ENCODE results near the gene KAT2A. TPM values are rescaled to one million over a fixed set of nuclear protein-coding genes. Genes with fewer than 3 reads are reported as not detected.

KAT2A gene
- total RNA-seq, 1 experiment from 2014 or later: 24.8 TPM

- H3K4me3 ChIP-seq (ENCODE audit: insufficient read depth, low read depth, low read length): no peak overlapping the region
- no peaks in the 10 kb centered on the region for H3K27me3 ChIP-seq (ENCODE audit: control insufficient read depth, insufficient read depth, low read length)
- no peak for DNase-seq
- H3K36me3 ChIP-seq (replicated peaks; ENCODE audit: control insufficient read depth, insufficient read depth, low read length): peaks cover 26% of the 10 kb centered on the region
Observed at GRCh38 chr17:42127414-42127813, 6.2 kb upstream of the KAT2A start.

DNA sequence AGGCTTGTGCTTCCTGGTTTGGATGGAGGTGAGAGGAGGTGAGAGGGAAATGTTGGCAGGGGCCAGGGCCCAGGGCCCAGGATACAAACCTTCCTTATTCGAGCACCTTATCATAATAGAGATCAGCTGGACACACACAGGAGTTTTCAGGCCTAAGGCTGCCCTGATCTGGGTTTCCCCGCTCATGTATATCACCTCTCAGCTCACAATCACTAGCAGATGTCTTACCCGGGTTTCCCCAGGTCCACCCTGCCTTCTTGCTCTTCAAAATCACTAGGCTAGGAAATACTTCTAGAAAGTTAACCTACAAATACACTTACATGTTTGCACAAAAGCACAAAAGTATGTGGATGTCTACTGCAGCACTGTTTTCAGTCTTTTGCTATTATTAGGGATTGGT lies 5.7 kb upstream of the KAT2A start:
- Histone ChIP-seq H3K36me3 (replicated peaks; ENCODE audit: control insufficient read depth, insufficient read depth, low read length) (peaks cover 26% of the 10 kb centered on the region), H3K27me3 (ENCODE audit: control insufficient read depth, insufficient read depth, low read length) (no peaks in the 10 kb centered on the region), H3K4me3 (ENCODE audit: insufficient read depth, low read depth, low read length) (no peak overlapping the region)
- DNase-seq: no peak

- Histone ChIP-seq H3K27me3 (ENCODE audit: control insufficient read depth, insufficient read depth, low read length) (no peaks in the 10 kb centered on the region), H3K4me3 (ENCODE audit: insufficient read depth, low read depth, low read length) (no peak overlapping the region), H3K36me3 (replicated peaks; ENCODE audit: control insufficient read depth, insufficient read depth, low read length) (peaks cover 26% of the 10 kb centered on the region)
- DNase-seq: no peak
Observed at GRCh38 chr17:42125565-42125964, 4.4 kb upstream of the KAT2A start.

DNA sequence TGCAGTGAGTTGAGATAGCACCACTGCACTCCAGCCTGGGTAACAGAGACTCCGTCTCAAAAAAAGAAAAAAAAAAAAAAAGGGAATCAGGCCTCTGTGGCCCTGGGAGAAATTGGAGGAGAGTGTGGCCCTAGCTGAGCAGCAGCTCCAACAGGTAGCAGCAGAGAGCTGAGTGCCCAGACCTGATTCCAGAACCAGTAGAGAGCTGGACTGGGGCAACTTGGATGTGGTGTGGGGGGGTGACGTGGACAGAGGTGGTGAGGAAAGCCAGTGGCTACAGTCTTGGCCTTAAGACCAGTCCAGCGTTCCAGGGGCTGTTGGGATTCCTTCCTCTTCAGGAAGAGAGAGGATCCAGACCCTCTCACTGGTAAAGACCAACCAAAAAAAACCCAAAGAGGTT lies 3.1 kb upstream of the KAT2A start:
- DNase-seq: no peak
- peaks cover 21% of the 10 kb centered on the region for H3K36me3 ChIP-seq (replicated peaks; ENCODE audit: control insufficient read depth, insufficient read depth, low read length)
- H3K4me3 ChIP-seq (ENCODE audit: insufficient read depth, low read depth, low read length): no peak overlapping the region
- H3K27me3 ChIP-seq (ENCODE audit: control insufficient read depth, insufficient read depth, low read length): no peaks in the 10 kb centered on the region

GRCh38 chr17:42122371-42123303 lies 1.5 kb upstream of the KAT2A start, which contains the start of gene HSPB9:
Gene HSPB9 (plus strand): TSS chr17:42122804. CDS start chr17:42122851, 47 bp downstream.
- DNase-seq: peak; percentile 95
- H3K27me3 ChIP-seq (ENCODE audit: control insufficient read depth, insufficient read depth, low read length): no peaks in the 10 kb centered on the region
- peak within 1 kb of the TSS; percentile 25 for H3K4me3 ChIP-seq (ENCODE audit: insufficient read depth, low read depth, low read length)
- peaks cover 17% of the 10 kb centered on the region for H3K36me3 ChIP-seq (replicated peaks; ENCODE audit: control insufficient read depth, insufficient read depth, low read length)

- DNase-seq: no peak
- Histone ChIP-seq H3K27me3 (ENCODE audit: control insufficient read depth, insufficient read depth, low read length) (no peaks in the 10 kb centered on the region), H3K36me3 (replicated peaks; ENCODE audit: control insufficient read depth, insufficient read depth, low read length) (peaks cover 14% of the 10 kb centered on the region), H3K4me3 (ENCODE audit: insufficient read depth, low read depth, low read length) (peak overlapping the region; percentile 44)
Observed at GRCh38 chr17:42120161-42120769, 902 bp downstream of the KAT2A start.

DNA sequence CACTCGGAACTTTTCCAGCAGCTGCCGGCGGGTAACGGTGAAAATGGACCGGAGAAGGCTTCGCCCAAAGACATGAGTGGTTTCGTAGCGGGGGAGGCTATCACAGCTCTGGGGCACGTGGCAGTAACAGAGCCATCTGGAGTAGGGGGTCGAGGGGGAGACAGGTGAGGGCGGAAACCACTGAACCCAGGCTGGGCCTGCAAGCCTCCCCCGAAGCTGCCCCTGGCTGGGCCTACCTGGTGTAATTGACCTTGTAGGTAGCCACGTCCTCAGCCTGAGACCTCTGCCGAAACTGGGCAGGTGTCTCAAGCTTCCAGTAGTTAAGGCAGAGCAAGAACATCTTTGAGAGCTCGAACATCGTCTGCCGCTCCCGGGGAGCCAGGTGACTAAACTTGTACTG lies 1.9 kb downstream of the KAT2A start:
- DNase-seq: no peak
- no peak overlapping the region for H3K4me3 ChIP-seq (ENCODE audit: insufficient read depth, low read depth, low read length)
- H3K36me3 ChIP-seq (replicated peaks; ENCODE audit: control insufficient read depth, insufficient read depth, low read length): peaks cover 16% of the 10 kb centered on the region
- no peaks in the 10 kb centered on the region for H3K27me3 ChIP-seq (ENCODE audit: control insufficient read depth, insufficient read depth, low read length)

DNA sequence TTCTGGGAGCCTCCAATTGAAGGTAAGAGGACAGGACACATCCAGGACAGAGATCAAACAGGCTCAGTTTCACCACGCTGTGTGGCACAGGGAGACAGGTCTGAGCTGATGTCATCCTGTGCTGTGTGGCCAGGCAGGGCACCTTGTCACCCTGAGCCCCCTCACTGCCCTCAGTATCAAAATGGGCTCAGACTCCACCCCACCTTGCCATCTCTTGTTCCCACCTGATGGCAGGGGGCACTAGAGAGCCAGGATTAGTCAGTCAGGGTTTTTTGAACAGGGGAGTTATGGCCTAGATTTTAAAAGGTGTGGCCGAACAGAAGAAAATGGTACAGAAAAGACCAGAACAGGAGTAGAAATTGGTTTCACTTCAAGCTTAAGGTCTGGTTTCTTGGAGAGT lies 2.6 kb downstream of the KAT2A start:
- peaks cover 16% of the 10 kb centered on the region for H3K36me3 ChIP-seq (replicated peaks; ENCODE audit: control insufficient read depth, insufficient read depth, low read length)
- no peak overlapping the region for H3K4me3 ChIP-seq (ENCODE audit: insufficient read depth, low read depth, low read length)
- H3K27me3 ChIP-seq (ENCODE audit: control insufficient read depth, insufficient read depth, low read length): no peaks in the 10 kb centered on the region
- DNase-seq: peak; percentile 84

DNA sequence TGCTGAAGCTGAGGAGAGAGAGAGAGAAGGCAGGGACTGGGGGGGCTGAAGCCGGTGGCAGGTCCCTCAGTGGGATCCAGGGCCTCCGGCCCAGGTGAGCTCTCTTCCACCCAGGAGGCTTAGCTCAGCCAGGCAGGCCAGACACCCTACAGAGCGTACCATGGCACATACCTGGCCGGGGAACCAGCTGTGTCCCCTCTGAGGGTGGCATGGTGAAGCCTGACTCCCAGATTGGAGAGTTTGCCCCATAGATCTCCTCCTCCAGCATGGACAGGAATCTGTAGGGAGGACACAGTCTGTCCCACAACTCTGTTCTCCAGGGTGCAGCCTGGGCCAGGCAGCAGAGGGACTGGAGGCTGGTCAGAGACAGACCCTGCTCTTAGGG lies 3.0 kb downstream of the KAT2A start:
- no peak overlapping the region for H3K4me3 ChIP-seq (ENCODE audit: insufficient read depth, low read depth, low read length)
- peaks cover 16% of the 10 kb centered on the region for H3K36me3 ChIP-seq (replicated peaks; ENCODE audit: control insufficient read depth, insufficient read depth, low read length)
- no peak for DNase-seq
- H3K27me3 ChIP-seq (ENCODE audit: control insufficient read depth, insufficient read depth, low read length): no peaks in the 10 kb centered on the region

DNA sequence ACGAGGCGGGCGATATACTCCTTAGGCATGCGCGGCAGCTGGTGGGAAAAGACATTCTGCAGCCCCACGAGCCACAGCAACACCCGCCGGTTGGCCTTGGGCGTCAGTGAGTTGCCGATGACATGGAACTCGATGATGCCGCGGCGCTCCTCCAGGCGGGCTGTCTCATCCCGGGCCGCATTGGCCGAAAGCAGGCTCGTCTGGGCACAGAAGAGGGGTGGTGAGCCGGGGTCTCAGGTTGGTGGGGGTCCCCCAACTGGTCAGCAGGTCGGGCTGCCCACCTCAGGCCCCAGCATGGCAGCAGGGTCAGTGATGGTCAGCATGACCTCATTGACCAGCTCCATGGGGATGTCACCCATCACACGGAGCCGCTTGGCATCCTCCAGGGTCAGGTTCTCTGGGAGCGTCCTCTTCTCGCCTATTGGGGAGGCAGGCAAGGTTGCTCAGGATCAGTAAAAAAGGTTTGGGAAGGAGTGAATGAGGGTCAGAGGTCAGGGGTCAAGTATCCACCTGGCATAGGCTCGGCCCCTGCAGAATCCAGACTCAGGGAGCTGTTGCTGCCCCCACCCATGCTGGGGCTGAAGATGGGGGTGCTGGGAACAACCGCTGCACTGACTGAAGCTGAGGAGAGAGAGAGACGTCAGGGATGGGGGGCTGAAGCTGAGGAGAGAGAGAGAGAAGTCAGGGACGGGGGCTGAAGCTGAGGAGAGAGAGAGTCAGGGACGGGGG lies 3.6 kb downstream of the KAT2A start:
- peaks cover 16% of the 10 kb centered on the region for H3K36me3 ChIP-seq (replicated peaks; ENCODE audit: control insufficient read depth, insufficient read depth, low read length)
- no peak overlapping the region for H3K4me3 ChIP-seq (ENCODE audit: insufficient read depth, low read depth, low read length)
- DNase-seq: peak; percentile 47
- no peaks in the 10 kb centered on the region for H3K27me3 ChIP-seq (ENCODE audit: control insufficient read depth, insufficient read depth, low read length)

GRCh38 chr17:42116705-42117396 lies 4.3 kb downstream of the KAT2A start:
- DNase-seq: peak; percentile 92
- H3K4me3 ChIP-seq (ENCODE audit: insufficient read depth, low read depth, low read length): no peak overlapping the region
- peaks cover 16% of the 10 kb centered on the region for H3K36me3 ChIP-seq (replicated peaks; ENCODE audit: control insufficient read depth, insufficient read depth, low read length)
- no peaks in the 10 kb centered on the region for H3K27me3 ChIP-seq (ENCODE audit: control insufficient read depth, insufficient read depth, low read length)

GRCh38 chr17:42114118-42114517 lies 7.0 kb downstream of the KAT2A start:
- H3K4me3 ChIP-seq (ENCODE audit: insufficient read depth, low read depth, low read length): no peak overlapping the region
- no peak for DNase-seq
- H3K27me3 ChIP-seq (ENCODE audit: control insufficient read depth, insufficient read depth, low read length): no peaks in the 10 kb centered on the region
- peaks cover 14% of the 10 kb centered on the region for H3K36me3 ChIP-seq (replicated peaks; ENCODE audit: control insufficient read depth, insufficient read depth, low read length)

DNA sequence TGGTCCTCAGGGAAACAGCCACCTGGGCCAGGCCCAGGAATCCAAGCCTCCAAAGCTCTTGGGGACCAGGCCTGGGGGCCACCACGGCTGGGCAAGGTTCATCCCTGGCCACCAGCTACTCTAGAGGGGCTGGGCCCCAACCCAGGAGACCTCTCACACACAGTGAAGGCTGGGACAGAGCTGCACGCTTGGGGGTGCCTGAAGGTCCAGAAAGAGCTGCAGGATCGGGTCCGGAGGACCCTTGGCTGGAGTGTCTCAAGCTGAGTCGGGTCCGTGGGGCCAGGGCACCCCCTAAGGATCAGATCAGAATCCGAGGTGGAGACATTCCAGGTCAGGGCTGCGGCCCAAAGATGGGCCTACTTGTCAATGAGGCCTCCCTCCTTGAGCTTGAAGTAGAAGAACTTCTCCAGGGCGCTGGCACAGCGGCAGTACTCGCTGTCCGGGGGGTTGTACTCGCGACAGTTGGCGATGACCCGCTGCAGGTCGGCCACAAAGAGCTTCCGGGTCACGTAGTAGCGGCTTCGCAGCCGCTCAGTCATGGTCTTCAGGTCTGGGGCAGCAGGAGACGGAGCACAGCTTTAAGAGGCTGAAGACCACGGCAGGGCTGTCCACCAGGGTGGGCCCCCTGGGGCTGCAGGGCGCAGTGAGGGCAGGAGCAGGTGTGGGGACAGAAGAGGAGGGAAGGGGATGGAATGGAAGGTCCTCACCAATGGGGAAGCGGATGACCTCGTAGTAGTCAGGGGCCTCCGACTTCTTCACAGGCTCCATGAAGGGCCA lies 7.7 kb downstream of the KAT2A start:
- peaks cover 11% of the 10 kb centered on the region for H3K36me3 ChIP-seq (replicated peaks; ENCODE audit: control insufficient read depth, insufficient read depth, low read length)
- no peak overlapping the region for H3K4me3 ChIP-seq (ENCODE audit: insufficient read depth, low read depth, low read length)
- H3K27me3 ChIP-seq (ENCODE audit: control insufficient read depth, insufficient read depth, low read length): no peaks in the 10 kb centered on the region; the same call in 1 of the 2 replicates
- DNase-seq: no peak
